Tongue (tissue), 2 donors: ENCODE results near the gene ZNF107. TPM values are rescaled to one million over a fixed set of nuclear protein-coding genes. Genes with fewer than 3 reads are reported as not detected.
"Not testable (repeated sequence)": the region's sequence is repeated elsewhere in the genome, so short reads cannot be mapped to it uniquely, and the experiment has no call there.

Experiments
- DNase-seq: peaks from one replicate; pipeline ENCODE4 v3.0.0-alpha.2; 2015
- total RNA-seq: library from RNA; depleted of rRNA; stranded (reverse); fragments of >200 nt; gene quantifications from one replicate; pipeline ENCODE4 v1.2.3, GENCODE V29; 2014

Gene ZNF107
- total RNA-seq, 1 donor from 2014 or later, result 6.2 TPM

DNA sequence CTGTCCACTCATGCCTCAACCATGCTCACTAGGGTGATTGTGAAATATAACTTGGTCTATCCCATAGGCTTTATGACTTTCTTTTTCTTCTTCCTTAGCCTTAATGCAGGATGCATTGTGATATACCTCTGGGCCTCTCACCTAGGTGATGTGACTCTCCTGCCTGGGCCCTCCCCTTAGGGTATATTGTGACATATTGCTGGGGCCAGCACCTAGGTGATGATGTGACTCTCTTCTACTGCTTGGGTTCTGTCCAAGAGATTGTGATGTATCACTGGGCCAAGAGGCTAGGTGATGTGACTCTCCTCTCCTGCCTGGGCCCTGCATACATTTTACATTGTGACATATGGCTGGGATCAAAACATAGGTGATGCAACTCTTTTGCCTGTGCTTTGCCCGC is 14.7 kb upstream of the ZNF107 start:
- no peak for DNase-seq

DNA sequence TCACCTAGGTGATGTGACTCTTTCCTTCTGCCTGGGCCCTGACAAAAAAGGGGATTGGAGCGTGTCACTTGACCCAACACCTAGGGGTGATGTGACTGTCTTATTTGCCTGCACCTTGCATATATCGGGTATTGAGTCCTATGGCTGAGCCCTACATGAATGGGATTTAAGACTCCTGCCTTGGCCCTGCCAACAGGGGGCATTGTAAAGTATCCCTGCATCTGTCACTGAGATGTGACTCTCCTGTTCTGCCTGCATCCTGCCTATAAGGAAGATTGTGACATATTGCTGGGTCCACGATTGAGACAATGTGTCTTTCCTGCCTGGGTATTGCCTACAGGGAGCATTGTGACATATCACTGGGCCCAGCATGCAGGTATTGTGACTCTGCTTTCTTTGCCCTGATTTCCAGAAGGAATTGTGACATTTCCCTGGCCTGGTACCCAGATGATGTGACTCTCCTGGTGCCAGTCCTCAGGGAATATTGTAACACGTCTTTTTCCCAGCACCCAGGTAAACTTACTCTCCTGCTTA is 14.2 kb upstream of the ZNF107 start:
- DNase-seq, result no peak

DNA sequence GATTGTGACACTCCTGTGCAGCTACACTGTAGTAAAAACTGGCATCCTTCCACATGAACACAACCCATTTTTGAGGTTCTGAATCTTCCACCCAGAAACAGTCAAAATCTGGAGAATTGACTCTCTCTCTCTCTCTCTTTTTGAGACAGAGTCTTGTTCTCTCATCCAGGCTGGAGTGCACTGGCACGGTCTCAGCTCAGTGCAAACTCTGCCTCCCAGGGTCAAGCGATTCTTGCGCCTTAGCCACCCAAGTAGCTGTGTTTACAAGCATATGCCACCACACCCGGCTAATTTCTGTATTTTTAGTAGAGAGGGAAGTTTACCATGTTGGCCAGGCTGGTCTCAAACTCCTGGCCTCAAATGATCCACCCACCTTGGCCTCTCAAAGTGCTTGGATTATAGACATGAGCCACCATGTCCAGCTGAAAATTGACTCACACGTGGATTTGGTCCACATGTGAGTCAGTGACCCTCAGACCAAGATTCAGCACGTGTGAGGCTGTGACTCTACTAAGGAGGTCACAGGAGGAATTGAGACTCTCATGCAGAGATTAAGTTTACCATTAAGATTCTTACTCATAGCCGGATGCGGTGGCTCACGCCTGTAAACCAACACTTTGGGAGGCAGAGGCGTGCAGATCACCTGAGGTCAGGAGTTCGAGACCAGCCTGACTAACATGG is 12.1 kb upstream of the ZNF107 start:
- DNase-seq, result no peak

GRCh38 chr7:64654796-64655548 is 11.0 kb upstream of the ZNF107 start:
- no peak for DNase-seq

- DNase-seq, result no peak
Measured at GRCh38 chr7:64655811-64656210, 10.1 kb upstream of the ZNF107 start.

DNA sequence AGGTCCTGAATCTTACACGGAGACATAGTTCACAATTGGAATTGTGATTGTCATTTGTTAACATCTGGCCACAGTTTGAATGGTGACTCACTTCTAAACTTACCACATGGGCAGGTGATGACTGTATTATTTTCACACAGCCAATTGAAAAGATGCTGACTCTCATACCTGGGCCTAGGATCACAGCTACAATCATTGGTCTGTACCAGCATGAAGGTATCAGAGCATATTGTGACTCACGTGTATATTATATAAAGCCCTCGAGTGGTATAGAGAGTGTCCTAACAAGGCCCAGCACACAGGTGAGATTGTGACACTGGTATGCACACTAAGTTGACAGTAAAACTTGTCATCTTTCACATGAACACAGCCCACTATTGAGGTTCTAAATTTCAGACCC is 9.4 kb upstream of the ZNF107 start:
- DNase-seq, result no peak

DNA sequence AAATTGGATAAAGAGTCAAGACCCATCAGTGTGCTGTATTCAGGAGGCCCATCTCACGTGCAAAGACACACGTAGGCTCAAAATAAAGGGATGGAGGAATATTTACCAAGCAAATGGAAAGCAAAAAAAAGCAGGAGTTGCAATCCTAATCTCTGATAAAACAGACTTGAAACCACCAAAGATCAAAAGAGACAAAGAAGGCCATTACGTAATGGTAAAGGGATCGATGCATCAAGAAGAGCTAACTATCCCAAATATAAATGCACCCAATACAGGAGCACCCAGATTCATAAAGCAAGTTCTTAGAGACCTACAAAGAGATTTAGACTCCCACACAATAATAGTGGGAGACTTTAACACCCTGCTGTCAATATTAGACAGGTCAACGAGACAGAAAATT is 3.8 kb upstream of the ZNF107 start:
- DNase-seq, result not testable (repeated sequence)

- no peak for DNase-seq
Measured at GRCh38 chr7:64666663-64667050, 724 bp downstream of the ZNF107 start.

GRCh38 chr7:64667311-64667710 is 1.4 kb downstream of the ZNF107 start:
- DNase-seq, result no peak

DNA sequence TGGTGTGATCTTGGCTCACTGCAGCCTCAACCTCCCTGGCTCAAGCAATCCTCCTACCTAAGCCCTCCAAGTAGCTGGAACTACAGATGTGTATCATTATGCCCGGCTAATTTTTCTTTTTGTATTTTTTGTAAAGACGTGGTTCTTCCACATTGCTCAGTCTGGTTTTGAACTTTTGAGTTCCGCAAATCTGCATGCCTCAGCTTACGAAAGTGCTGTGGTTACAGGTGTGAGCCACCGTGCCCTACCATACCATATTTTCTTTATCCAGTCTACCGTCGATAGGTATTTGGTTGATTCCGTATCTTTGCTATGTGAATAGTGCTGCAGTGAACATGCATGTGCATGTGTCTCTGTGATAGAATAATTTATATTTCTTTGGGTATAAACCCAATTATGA is 6.5 kb downstream of the ZNF107 start:
- no peak for DNase-seq

- DNase-seq, result no peak
Measured at GRCh38 chr7:64685091-64685490, 19.2 kb downstream of the ZNF107 start.

- peak; percentile 1 for DNase-seq
Measured at GRCh38 chr7:64685741-64686140, 19.8 kb downstream of the ZNF107 start.

GRCh38 chr7:64686493-64687184 is 20.7 kb downstream of the ZNF107 start:
- no peak for DNase-seq

DNA sequence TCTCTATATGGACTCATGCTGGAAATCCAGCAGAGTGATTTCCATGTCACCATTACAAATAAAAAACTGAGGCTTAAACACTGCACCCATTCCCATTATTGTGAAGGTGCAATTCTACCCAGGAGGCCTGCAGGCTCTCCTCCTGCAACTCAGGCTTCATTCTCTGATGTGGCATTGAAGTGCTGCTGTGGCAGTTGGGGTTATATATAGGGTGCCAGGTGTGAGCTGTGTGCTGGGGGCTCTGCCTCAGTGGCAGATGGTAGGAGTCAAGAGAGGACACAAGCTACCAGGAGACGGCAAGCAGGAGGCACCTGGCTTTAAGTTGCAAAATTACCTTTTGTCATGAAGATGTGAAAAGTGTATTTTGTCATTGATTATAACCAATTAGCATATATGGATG is 21.3 kb downstream of the ZNF107 start:
- DNase-seq, result no peak

DNA sequence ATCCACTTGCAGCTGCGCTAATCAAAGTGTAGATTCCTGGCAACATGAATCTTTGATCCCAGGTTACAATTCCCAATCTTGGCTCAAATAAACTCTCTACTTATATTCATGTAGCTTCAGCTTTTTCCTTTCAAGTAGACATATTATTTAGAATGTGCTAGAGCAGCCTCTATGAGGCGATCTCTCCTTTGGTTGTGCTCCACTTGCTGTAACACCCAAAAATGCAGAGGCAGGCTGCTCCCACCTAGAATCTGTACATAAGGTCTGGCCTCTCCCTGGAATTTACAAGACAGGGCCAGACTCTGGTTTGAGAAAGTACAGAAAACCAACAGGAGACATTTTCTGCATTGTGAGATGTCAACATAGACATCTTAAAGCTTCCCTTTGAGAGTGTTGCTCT is 23.1 kb downstream of the ZNF107 start:
- DNase-seq, result no peak

DNA sequence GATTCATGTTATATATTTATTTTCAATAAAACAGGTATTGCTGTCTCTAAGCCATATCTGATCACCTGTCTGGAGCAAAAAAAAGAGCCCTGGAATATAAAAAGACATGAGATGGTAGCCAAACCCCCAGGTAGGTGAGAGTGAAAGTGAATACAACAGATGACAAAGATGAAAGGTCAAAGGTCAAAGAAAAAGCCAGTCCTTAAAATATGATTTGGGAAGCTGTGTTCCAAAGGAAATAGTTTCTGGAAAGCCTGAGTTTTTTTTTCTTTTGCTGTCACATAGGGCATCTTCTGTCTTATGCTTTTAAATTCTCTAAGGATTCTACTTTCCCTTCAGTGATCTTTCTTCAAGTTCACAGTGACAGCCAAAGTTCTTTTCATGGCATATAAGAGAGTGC is 25.9 kb downstream of the ZNF107 start:
- no peak for DNase-seq

DNA sequence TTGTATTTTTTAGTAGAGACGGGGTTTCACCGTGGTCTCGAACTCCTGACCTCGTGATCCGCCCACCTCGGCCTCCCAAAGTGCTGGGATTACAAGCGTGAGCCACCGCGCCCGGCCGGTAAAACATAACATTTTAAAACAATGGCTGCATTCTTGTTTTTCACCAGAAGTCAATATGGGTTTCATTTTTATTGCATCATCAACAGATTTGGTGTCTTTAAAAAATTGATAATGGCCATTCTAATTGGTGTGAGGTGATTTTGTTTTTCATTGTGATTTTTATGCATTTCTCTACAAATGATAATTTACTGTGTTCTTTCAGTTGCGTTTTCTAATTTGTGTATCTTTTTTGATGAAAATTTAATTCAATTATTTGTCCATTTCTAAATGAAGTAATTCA is 31.9 kb downstream of the ZNF107 start:
- not testable (repeated sequence) for DNase-seq

- DNase-seq, result no peak
Measured at GRCh38 chr7:64706625-64707292, 40.8 kb downstream of the ZNF107 start.

- not testable (repeated sequence) for DNase-seq
Measured at GRCh38 chr7:64717896-64718295, 52.0 kb downstream of the ZNF107 start.

- DNase-seq, result no peak
Measured at GRCh38 chr7:64729089-64729848, 63.3 kb downstream of the ZNF107 start.

GRCh38 chr7:64733550-64734240 is 67.8 kb downstream of the ZNF107 start:
- no peak for DNase-seq
